HG03196 (cell line): ENCODE results near the gene RTRAF.

Source experiments
- ATAC-seq: cut with Tn5 transposase; IDR thresholded peaks from one replicate; pipeline ENCODE4 v1.9.1; 2021; ENCODE audit not compliant: unreplicated experiment

RTRAF gene

DNA sequence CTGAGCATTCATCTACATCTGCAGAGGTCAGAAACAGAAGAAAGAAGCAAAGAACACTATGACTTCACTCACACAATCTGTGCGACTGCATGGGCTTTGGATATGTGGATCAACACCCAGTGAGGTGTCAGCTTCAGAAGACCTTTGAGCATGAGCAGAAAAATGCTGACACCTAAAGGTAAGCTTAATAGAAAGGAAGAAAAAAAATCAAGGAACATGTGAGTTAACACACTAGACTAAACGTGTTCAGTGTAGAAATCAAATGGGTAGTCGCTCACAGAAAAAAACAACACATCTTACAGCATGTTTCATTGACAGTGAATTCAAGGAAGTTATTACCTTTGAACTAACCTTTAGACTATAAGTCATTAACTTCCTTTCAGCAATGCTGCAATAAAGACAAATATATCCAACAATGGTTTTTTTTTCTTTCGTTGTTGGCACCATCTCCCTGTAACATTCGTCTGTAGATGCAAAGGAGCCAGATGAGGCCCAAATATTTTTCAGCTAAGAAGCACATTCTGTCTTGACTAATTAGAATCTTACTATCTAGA, 30.9 kb downstream of the RTRAF start:
- ATAC-seq, result no peak

DNA sequence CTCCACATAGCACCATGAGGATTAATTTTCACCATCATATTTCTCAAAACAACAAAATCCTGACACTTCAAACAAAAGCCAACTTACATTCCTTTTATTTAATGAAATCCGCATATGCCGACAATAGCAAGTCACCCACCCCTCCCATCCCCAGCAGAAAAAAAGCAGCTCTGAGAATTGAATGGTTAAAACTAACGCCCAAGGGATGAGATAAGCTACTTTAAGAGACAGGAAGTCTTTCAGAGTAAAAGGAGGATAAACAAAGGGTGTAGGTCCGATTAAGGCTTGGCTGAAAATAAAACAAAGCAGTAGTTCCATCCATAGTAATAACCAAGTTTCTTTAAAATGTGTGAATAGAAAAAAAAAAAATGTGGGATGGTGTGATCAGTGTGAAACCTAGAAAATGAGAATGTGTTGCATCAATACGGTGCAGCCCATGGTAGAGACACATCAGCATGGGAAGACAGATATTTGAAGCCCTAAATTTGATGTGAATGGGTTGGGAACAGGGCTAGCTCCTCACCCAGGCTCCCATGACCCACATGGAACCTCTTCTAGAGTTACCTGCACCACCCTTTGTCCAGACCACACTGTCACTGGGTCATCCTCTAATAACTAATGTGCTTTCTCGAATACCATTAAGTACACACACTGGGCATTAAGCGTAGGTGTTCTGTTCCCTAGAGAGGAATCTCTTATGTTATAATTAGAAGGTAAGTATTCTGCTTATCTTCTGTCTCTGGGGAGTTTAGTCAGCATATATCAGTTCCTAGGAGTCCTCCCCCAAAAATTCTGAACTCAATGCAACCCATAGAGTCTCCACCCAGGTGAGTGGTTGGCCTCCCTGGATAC, 31.7 kb downstream of the RTRAF start:
- ATAC-seq, result no peak

DNA sequence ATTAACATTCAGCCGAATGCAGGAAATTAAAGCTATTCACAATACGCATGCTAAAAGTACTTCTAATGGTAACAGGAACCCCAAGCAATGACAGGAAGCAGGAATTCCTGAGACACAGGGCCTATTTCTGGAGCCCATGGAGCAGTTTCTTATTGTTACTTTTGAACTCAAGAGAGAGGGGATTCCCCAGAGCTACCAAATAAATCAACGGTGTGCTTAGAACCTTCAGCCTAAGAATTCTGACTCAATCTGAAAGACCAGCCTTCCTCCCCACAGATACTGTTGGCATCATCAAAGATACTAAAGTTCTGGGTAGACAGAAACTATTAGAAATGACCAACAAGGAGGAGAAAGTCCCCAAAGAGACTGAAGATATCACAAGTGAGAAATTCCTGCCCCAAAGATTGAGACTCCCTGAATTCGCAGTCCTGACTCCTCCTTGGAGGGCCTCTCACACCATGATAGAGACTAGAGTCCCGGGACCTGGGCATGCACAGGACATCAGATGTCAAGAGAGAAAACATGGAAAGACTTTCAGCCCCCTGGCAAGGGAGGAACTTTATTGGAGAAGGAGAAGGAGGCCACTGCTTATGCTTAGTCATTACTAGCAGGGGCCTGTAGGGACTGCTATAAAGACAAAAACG, 32.7 kb downstream of the RTRAF start:
- peak; percentile 74 for ATAC-seq

DNA sequence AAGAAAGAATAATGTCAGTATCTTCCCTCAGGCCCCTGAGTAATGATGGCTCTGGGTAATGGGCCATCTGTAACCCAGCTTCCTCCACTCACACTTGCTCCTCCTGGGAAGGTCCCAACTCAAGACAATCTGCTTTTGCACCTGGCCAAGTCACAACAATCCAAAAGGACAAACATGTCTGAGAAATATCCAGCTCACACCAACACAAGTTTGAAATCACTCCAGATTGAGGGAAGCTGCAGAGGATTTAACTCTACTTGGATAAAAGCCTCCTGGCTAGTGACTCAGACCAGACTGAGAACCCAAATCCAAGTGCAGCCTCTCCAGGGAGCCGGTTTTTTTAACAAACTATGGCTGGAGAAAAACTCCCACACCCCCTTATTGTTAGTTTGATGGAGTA, 34.2 kb downstream of the RTRAF start:
- ATAC-seq, result no peak

DNA sequence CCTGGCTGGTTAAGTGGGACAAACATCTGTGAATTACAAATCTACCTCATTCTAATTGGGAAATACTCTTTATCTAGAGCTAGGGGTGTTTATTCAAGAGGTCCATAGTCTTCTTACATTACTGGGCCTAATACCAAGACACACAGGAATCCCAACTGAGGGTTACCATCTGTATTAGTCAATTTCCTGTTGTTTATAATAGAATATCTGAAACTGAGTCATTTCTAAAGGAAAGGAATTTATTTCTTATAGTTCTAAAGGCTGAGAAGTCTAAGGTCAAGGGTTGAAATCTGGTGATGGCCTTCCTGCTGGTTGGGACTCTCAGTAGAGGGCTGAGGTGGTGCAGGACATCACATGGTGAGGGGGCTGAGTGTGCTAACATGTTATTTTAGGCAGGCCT, 36.0 kb downstream of the RTRAF start:
- ATAC-seq, result no peak

DNA sequence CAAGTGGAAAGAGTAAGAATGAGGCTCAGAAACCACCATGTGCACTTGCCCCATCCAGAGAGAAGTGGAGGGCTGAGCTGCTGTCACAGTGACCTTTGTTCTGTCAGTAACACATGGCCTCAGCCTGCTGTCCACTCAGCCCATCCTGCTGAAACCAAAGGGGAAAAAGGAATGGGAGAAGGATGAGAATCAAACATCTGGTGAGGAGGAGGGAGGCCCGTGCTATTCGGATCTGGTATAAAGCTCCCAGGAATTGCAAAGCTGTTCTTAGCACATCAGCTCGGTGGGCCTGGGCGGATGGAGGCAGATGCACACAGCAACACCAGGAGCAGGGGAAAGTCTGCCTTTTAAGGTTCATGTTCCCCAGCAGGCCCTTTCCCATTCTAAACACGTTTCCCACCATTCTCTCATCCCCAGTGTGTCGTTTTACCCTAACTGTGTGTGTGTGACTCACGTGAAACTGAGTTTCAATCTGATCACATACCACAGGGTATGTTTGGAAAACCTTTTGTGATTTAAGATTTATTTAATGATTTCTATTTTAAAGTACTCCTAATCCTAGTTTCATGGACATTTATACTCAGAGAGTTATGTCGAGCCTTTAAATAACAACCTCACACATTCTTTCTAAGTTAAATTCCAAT, 36.8 kb downstream of the RTRAF start:
- no peak for ATAC-seq

DNA sequence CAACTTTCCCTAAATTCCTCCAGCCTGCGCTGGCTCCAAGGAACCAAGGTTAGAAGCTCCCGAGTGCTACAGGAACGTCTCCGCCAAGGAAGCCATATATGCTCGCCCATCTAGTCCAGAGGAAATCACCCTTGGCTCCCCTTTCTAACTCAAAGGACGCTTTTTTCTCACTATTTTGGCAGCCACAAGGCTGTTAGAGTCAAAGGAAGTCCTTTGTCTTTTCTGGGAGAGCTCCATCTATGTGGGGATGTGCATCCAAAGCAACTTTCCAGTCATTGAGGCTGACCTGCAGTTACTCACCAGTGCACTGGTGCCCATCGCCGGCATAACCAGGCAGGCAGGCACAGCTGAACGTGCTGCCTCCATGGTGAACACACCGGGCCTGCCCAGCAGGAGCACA, 37.6 kb downstream of the RTRAF start:
- ATAC-seq, result no peak

DNA sequence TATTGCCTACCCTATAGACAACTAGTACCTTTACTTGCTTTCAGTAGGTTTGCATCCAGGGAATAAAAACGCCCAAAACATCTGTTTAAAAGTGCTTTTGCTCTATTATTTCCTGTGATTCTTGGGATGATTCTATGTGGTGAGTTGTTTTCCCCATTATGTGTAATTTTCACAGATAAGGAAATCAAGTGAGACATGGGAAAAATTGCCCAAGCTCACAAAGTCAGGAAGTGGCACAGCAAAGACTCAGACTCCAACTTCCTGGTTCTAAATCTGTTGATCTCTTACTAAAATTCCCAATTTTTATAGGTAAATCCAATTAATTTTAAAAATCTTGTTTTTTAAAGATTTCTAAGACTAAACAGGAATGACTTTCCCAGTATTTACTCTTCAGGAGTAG, 40.5 kb downstream of the RTRAF start:
- no peak for ATAC-seq

DNA sequence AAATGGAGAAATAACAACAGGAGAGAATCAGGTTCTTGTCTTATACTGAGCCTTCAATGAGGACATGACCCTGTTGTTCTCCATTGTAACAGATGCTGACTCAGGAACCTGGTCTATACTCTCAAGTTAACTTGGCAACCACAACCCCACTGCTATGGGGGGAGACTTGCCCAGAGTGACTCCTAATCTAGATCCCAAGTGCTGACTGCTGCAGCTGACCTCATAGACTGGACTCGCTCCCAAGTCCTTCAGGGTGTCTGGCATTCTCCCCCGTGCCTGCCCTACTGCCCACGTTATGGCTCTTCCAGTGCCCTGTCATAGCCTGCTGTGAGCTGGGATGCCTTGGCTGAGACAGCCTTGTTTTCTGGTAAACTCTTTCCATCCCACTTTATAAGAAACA, 42.4 kb downstream of the RTRAF start:
- no peak for ATAC-seq

DNA sequence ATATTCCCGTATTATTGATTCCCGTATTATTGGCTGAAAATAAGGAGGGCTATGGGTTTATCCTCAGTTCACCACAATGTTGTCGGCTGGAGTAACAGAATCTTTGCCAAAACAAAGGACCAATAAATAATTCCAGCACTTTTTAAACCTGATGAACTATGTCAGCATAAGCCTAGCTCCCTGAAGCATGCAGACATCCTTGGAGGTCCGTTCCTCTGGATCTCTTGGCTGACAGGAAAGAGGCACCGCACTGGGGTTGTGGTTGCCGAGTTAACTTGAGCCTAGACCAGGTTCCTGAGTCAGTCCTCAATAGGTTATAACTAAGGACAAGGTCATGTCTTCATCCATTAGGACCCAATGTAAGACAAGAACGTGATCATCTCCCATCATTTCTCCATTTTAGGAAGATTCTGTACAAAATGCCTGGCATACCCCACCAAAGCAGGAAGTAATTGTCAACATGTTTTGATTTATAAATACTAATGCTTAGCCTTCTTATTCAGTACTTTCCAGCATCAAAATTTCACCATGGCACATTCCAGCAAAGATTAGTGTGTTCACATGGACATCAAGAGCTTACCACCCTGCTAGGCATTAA, 43.0 kb downstream of the RTRAF start:
- no peak for ATAC-seq

DNA sequence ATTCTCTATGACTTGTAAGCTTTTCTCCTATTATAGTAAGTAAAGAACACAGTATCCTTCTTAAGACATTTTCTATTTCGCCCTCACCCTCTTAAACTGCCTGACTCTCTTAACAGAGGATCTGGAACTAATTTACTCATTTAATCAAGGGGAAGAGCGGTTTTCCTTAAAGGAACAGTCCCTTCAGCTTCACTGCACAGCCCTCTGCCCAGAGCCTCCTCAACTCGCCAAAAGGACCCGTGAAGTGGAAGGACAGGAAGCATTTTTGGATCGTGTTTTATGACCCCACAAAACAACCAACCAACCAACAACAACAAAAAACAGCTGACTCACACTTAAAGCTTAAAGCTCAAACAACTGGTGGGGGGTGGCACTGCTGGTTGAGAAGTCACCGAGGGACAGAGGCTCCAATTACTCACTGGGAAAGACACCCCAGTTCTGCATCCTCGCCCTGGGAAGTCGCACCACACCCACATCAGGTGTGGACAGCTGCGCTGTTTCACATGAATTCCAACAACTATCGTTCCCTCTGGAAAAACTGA, 43.8 kb downstream of the RTRAF start:
- ATAC-seq, result no peak

DNA sequence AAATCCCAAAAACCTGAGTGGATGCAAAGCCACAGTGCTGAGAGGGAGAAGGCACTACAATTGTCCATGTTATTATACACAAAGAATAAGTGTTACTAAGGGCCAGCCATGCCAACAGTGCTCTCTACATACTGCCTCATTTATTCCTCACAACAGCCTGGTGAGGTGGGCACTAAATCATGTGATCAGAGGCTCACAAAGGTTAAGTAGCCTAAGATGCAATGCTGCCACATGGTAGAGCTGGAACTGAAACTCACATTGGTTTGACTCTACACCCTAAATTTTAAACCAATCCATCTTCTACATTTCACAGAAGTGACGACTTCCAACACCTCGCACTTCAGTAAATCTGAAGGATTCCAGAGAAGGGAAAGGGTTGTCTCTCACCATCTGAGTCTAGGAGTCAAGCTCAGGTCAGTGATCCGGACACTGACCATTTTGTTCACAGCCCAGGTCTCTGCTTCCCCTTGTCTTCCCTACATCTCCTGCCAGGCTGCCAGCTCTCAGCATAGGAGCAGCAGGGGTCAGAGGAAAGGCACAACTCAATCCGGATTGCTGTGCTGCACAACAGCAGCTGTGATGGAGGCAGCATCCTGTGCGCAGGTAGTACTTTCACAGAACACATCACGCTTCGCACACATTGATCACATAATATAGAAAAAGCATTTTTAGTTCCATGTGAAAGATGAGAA, 49.9 kb downstream of the RTRAF start:
- no peak for ATAC-seq

DNA sequence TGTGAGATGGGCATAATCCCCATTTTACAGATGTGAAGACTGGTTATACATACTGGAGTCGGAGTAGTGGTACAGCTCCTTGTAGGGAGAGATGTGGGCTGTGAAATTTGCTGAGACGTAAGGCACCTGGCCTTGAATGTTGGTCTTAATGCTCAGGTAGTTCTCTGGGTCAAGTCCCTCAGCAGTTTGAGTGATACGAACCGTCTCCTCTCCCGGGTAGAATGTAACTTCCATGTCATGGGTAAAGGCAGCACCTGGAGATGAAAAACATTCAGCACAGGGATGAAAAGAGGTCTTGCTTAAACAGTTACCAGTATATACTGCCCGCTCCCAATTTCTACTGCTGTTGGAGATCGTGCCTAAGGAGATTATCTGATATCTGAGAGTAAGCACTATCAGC, 51.3 kb downstream of the RTRAF start:
- ATAC-seq, result no peak

DNA sequence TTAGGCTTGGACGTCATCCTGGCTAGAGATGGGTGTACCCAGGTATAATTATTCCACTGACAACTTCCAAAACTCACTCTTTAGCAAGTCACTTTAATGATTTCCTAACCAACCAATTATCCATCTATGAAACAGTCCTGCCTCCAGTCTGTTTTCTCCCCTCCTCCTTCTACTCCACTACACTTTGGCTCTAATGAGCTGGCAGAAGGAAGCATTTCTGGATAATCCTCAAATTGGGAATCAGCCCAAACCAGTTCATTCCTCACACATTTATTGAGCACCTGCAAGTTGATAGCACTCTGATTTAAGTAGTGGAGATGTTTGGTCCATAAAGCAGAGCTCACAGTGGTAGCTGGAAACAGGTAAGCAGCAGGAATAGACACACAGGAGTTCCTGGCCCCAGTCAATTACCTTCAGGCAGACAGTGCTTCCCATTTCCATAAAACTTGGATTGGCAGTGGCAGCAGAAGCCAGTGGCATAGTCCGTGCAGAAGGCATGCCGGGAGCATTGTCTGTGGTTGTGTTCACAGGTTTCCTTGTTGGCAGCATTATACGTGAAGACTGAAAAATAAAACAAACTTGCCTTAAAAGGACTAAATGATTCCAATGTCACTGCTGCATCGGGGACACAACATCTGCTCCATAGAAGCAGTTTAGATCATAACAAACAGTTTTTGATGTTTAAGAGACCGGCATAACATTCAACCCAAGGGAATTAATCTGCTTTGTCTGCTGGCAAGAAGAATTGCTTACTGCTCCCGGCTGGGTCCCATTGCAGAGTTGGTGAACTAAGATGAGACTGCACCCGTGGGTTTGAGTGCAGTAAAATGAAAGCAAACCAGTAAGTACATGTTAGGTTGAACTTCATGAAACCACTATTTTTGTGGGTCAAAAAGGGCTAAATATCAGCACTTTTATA, 53.3 kb downstream of the RTRAF start:
- no peak for ATAC-seq

DNA sequence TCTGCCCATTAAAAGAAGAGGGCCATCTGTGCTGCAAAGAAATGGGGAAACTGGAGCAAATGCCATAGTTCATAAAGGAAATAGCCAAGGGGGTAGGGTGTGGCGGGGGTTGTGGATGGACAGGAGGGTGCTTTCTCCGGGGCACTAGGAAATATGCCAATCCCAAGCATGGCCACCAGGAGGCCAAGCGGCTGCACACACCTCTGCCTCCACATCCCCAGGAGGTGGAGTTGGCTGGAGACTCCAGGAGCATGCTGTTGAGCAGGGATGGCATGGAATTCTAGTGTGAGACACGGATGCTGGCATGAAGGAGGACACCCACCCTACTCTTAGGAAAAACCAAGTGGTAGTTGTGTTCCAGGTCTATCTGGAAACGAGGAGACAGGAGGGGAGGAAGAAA, 54.3 kb downstream of the RTRAF start:
- ATAC-seq, result no peak

DNA sequence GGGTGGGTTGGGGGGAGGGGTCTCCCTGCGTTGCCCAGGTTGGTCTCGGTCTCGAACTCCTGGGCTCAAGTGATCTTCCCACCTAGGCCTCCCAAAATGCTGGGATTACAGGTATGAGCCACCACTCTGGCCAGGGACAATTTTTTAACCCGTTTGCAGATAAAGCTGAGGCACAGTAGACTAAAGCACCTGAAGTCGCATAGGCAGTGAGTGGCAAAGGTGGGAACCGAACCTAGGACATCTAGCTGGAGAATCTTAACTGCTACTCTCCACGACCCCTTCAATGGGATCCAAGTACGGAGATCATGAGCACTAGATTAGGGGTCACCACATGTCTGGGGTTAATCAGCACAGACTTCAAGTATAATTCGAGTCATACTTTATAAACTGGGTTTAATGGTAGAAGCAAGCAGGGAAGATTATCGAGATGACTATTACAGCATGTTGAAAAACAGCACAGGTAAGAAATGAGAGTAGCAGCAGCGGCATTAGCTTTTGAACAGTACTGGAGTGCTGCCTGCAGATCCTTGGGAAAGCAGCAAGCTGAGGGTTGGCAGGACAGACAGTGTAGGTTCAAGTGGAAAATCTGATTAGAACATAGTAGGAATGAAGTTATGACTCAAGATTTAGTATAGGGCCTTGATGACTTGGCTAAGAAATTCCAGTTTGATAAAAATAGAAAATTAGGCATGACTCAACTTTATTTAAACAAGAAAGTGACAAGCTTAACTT, 55.6 kb downstream of the RTRAF start:
- ATAC-seq, result no peak

DNA sequence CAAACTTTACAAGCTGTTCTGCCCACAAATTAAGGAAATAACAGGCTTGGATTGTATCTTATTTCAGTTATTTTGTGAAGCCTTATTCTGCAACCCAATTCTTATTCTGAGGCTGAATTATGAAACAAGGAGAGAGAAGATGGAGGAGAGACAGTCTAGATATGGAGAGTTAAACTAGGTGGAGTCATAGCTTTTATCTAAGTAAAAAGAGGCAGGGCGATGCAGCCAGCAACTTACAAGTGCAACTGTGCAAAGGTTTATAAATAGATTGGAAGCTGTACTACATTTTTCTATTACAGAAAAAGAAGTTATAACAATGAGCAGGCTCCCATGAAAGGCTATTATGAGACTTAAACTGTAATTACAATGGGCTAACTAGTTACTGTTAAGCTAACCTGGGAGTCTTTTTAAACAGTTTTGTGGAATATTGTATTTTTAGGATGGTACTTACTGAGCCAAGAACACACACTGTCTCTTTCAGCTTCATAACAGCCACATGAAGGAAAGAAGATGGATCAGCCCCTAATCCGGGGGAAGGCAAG, 57.1 kb downstream of the RTRAF start:
- no peak for ATAC-seq

DNA sequence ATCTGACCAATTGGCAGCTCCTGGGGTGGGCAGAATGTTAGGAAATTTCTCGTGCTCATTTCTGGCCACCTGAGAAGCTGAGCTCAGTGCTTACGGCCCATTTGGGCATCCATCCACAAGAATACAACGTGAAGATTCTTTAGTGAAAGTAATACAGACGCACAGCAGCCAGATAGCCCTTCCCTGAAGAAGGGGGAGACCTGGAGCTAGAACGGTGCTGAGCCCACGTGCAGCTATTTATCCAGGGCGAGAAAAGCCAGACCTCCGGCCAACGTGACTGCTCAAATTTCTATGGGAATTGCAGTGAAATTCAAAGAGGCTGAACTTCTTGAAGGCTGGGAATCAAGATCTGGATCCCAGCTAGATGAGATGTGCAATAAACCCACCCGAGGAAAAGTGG, 58.8 kb downstream of the RTRAF start:
- ATAC-seq, result no peak
